GM21717 (cell line): ENCODE data around the gene PTGER2.

Experiments
- ATAC-seq: cut with Tn5 transposase; IDR thresholded peaks from one replicate; pipeline ENCODE4 v1.9.1; 2021; ENCODE audit warnings: mild to moderate bottlenecking, moderate library complexity; ENCODE audit not compliant: unreplicated experiment

PTGER2 gene

GRCh38 chr14:52369305-52369801 is 55.2 kb downstream of the PTGER2 start:
- ATAC-seq: no peak

GRCh38 chr14:52370406-52370935 is 56.4 kb downstream of the PTGER2 start:
- ATAC-seq: no peak

- ATAC-seq: no peak
Observed at GRCh38 chr14:52377940-52378339, 63.8 kb downstream of the PTGER2 start.
